Esophagus muscularis mucosa (tissue), 3 donors: Measurements from ENCODE around the gene CNST.

ENCODE experiments used
- POLR2A ChIP-seq: fragments of 450-650 bp; IDR thresholded peaks from one replicate; pipeline ENCODE4 v1.6.1; 2017; ENCODE audit warnings: antibody characterized with exemption, moderate library complexity, mild to moderate bottlenecking, low read depth
- POLR2AphosphoS5 ChIP-seq, 2 donors: sonication (generic); formaldehyde crosslinking; IDR thresholded peaks; one replicate each; pipeline ENCODE4 v1.6.1; 2017; ENCODE audit warnings: antibody characterized with exemption in 2 of 2
- TF ChIP-seq, protein P1 (sequence below), 3 experiments: fragments of 200-600 bp in 2 of 3; fragments of 450-650 bp in 1 of 3; sonication (generic) in 2 of 3; IDR thresholded peaks; one replicate each; pipeline ENCODE4 v1.5.1; 2017 to 2019; ENCODE audit warnings: antibody characterized with exemption in 3 of 3, mild to moderate bottlenecking in 2 of 3, moderate library complexity in 1 of 3

DNA sequence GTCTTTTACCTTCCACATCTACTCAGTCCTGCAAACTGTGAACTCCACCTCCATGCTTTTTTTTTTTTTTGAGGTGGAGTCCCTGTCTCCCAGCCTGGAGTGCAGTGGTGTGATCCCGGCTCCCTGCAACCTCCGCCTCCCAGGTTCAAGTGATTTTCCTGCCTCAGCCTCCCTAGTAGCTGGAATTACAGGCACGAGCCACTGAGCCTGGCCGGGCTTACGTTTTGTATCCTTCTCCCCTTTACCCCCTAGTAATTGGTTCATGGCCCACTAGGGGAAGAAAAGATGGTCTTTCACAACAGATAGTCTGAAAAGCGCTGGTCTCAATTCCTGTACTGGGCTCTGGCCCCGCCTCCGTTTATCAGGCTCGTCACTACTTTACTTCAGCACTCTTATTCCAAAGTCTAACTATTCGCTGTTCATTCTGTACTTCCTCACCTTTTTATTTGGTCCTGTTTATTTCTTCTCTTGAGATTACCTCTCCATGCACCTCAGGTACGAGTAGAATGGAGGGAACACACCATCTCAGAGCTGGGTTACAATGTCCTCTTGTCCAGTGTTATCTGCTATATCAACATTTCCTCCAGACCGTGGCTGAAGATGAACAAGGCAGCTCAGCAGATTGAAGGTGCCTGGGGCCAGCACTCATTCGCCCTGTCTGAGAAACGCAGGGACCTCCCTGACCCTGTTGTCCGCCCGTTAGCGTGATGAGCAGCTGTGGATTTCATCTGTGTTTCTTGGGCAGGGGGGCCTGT is 16.2 kb downstream of the CNST start:
- TF ChIP-seq, protein P1, sequence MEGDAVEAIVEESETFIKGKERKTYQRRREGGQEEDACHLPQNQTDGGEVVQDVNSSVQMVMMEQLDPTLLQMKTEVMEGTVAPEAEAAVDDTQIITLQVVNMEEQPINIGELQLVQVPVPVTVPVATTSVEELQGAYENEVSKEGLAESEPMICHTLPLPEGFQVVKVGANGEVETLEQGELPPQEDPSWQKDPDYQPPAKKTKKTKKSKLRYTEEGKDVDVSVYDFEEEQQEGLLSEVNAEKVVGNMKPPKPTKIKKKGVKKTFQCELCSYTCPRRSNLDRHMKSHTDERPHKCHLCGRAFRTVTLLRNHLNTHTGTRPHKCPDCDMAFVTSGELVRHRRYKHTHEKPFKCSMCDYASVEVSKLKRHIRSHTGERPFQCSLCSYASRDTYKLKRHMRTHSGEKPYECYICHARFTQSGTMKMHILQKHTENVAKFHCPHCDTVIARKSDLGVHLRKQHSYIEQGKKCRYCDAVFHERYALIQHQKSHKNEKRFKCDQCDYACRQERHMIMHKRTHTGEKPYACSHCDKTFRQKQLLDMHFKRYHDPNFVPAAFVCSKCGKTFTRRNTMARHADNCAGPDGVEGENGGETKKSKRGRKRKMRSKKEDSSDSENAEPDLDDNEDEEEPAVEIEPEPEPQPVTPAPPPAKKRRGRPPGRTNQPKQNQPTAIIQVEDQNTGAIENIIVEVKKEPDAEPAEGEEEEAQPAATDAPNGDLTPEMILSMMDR (IDR thresholded peaks at IDR 0.05), result no peak
- TF ChIP-seq POLR2A (no peak), POLR2AphosphoS5 (IDR thresholded peaks at IDR 0.05) (no peak)
